Measurements from ENCODE around the gene ZBTB7B.

The ZBTB7B gene

GRCh38 chr1:155005076-155006011 lies 2.7 kb downstream of the ZBTB7B start:
- H3K4me3 ChIP-seq (ENCODE audit: low read depth, low read length): peak overlapping the region; percentile 67
- DNase-seq (ENCODE audit: low read depth): peak; percentile 93
- no peak for TF ChIP-seq CTCF (IDR thresholded peaks at IDR 0.05; ENCODE audit: control insufficient read depth, extremely low read depth, insufficient read depth)

- TF ChIP-seq CTCF (IDR thresholded peaks at IDR 0.05; ENCODE audit: control insufficient read depth, extremely low read depth, insufficient read depth): no peak
- DNase-seq (ENCODE audit: low read depth): no peak
- H3K4me3 ChIP-seq (ENCODE audit: low read depth, low read length): peak overlapping the region; percentile 67
Measured at GRCh38 chr1:155006601-155007101, 4.0 kb downstream of the ZBTB7B start.

GRCh38 chr1:155007251-155007828 lies 4.7 kb downstream of the ZBTB7B start:
- peak overlapping the region; percentile 67 for H3K4me3 ChIP-seq (ENCODE audit: low read depth, low read length)
- no peak for DNase-seq (ENCODE audit: low read depth)
- no peak for TF ChIP-seq CTCF (IDR thresholded peaks at IDR 0.05; ENCODE audit: control insufficient read depth, extremely low read depth, insufficient read depth)

- TF ChIP-seq CTCF (IDR thresholded peaks at IDR 0.05; ENCODE audit: control insufficient read depth, extremely low read depth, insufficient read depth): no peak
- peak overlapping the region; percentile 67 for H3K4me3 ChIP-seq (ENCODE audit: low read depth, low read length)
- no peak for DNase-seq (ENCODE audit: low read depth)
Measured at GRCh38 chr1:155008015-155008941, 5.7 kb downstream of the ZBTB7B start.

- no peak for DNase-seq (ENCODE audit: low read depth)
- H3K4me3 ChIP-seq (ENCODE audit: low read depth, low read length): peak overlapping the region; percentile 67
- TF ChIP-seq CTCF (IDR thresholded peaks at IDR 0.05; ENCODE audit: control insufficient read depth, extremely low read depth, insufficient read depth): no peak
Measured at GRCh38 chr1:155009221-155009711, 6.7 kb downstream of the ZBTB7B start.

- no peak overlapping the region for H3K4me3 ChIP-seq (ENCODE audit: low read depth, low read length)
- DNase-seq (ENCODE audit: low read depth): no peak
- TF ChIP-seq CTCF (IDR thresholded peaks at IDR 0.05; ENCODE audit: control insufficient read depth, extremely low read depth, insufficient read depth): no peak
Measured at GRCh38 chr1:155009742-155010141, 7.1 kb downstream of the ZBTB7B start.

Data from LNCaP clone FGC (cell line).